HG02759 (cell line): ENCODE measurements around the gene SLC9A9.
A peak's percentile ranks its signal among the peaks of the same experiment; 100 is the strongest.
"Not testable (repeated sequence)": the region's sequence is repeated elsewhere in the genome, so short reads cannot be mapped to it uniquely, and the experiment has no call there.

ENCODE experiments used
- ATAC-seq: cut with Tn5 transposase; IDR thresholded peaks from one replicate; pipeline ENCODE4 v1.9.1; 2021; ENCODE audit warnings: mild to moderate bottlenecking, moderate library complexity; ENCODE audit not compliant: unreplicated experiment

SLC9A9 gene

DNA sequence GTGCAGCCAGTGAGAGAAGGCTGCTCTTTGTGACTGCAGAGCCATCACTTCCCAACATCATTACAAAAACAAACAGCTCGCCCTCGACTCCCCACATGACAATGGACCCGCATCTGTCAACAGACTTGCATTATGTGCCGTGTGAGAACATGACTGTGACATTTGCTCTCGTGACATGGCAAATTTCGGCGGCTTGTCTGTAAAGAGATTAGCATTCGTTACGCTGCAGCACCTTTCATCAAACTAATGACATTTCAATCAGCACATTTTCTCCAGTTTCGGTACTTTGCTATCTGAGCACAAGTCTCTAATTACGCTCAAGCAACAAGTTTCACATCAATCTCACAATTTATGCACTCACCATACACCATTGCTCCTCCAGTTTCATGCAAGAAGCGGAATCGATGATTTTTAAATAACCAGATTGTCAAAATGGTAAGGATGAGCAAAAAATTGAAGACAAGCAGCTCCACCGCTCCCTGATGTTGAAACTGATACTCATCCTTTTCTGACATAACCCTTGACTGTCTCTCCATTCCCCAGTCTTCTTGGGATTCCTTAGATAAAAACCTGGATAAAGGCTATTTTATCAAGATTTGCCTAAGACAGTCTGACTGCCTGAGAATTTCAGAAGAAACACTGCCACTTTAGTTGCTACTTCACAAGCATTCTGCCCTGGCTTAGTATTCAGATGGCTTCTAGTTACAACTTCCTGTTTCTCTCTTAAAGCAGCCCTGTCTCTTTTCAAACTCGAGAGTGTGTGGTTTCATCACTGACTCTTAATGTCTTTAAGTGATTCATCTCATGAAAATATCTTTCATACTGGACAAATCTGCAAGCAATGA, at the start of gene SLC9A9:
TSS of gene SLC9A9 (minus strand) at position 682 of the 845 bp plus-strand sequence. CDS start at position 536, 146 bp downstream.
- peak; percentile 79 for ATAC-seq

DNA sequence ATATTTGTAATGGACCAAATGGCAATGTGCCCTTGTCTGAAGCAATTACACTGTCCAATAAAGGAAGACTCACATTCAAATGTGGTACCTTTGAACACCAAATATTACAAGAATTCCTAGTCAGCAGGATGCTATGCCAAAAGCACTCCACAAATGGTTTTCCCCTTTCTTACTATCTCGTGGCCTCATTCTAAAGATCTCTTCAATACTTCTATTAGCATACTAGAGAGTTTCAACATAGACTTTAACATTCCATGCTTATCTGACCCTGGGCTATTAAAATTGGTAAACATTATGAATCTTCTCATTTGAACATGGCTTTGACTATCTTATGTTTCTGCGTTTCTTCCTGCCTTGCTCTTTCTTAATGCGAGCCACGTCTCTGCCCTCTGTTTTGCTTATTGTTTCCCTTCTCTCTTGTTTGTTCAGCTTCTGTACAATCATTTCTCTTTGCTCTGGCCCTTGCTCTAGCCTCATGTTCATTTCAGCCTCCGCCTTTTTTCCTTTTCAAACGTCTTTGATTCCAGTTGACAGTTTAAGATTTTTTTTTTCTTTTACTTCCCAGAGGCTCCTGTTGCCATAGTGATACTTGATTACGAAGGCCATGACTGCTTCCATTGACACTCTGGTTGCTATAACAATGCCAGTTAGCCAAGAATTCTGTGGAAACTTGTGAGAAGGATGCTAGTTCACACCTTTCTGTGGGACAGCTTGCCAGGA, 49.5 kb upstream of the SLC9A9 start:
- no peak for ATAC-seq

DNA sequence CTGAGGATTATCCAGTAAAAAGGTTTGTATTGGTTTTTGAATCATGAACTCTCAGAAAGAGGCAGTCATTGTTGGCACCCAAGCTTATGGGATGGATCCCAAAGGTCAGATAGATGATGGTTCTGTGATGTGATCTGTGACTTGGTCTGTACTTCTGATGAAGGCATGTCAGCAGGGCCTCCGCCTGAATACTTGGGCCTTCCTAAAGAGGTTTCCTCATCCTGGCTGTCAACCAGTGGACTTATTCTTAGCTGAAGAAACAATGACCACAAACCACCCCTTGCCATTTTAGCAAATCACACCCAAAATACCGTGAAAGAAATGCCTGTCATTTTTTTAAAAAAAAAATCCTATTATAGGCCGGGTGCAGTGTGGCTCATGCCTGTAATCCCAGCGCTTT, 48.2 kb upstream of the SLC9A9 start:
- no peak for ATAC-seq

DNA sequence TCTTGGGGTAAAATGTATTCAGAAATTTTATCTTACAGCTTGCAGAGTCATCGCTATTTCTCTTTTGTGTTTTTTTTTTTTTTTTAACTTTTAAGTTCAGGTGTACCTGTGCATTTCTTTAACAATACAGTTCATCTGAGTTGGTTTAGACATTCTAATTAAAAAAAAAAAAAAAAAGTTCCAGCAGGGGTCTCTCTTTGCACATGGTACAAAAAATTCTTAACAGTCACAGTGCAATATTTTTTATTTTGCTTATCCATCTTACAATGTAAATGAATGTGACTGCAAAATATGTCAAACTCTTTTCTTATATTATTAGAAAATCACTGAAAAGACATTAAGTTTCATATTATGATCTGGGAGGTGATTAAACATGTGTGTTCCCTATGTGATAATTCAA, 47.5 kb upstream of the SLC9A9 start:
- no peak for ATAC-seq

GRCh38 chr3:143888846-143889245, 40.6 kb upstream of the SLC9A9 start:
- no peak for ATAC-seq

DNA sequence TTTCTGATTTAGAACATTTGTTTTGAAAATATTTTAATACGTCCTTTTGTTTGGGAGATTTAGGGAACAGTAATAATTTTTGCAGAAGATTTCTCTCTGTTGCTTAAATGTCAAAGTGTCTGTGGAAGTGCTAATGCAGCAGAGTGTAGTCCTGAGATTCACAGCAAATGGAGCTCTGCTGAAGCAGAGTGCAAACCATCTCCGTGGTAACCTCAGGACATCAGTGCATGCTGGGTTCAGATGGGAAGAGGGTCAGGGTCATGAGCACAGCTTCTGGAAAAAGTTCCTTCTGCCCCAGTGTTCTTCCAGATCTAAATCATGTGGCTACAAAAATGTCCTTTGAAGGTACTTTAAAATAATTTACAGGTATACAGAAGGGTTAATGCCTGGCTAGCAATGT, 39.9 kb upstream of the SLC9A9 start:
- no peak for ATAC-seq

DNA sequence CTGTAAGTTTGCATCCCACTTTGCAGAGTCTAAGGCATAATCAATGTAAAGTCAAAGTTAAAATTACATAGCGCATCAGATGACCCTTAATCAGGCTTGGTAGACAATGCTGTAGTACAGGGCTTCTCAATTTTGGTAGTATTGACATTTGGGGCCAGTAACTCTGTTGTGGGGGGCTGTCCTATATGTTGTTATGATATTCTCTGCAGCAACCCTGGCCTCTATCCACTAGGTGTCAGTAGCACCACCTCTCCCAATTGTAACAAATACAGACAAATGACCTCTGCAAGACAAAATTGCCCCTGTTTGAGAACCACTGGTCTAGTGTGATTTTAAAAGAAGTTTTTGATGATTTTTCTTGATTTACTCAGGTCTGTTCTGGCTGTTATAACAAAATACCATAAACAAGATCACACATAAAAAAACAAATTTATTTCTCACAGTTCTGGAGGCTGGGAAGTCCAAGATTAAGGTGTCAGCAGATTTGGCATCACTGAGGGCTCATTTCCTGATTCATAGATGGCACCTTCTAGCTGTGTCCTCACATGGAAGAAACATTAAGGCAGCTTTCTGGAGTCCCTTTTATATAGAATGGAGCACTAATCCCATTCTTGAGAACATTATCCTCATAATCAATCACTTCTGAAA, 37.6 kb upstream of the SLC9A9 start:
- ATAC-seq: peak; percentile 90

- ATAC-seq: no peak
Observed at GRCh38 chr3:143884861-143885260, 36.6 kb upstream of the SLC9A9 start.

DNA sequence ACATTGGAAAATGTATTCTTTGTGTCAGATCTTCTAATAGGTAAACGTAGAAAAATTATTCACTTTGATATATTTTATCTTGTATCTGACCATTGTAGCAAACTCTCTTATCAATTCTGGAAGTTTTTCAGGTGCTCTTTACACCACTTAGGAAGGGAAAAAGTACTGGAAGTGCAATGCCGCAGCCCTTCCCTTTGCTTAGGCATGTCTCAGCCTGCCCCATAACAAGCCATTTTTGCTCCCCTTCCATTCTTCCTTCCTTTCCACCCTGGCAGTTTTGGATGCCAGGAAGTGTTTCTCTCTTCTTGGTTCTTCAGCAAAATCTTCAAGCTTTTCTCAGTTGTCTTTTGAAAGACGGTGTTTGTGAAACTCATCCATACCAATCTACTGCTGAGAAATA, 34.9 kb upstream of the SLC9A9 start:
- ATAC-seq: no peak

GRCh38 chr3:143881095-143881494, 32.8 kb upstream of the SLC9A9 start:
- ATAC-seq: no peak

GRCh38 chr3:143875546-143875945, 27.3 kb upstream of the SLC9A9 start:
- ATAC-seq: no peak

DNA sequence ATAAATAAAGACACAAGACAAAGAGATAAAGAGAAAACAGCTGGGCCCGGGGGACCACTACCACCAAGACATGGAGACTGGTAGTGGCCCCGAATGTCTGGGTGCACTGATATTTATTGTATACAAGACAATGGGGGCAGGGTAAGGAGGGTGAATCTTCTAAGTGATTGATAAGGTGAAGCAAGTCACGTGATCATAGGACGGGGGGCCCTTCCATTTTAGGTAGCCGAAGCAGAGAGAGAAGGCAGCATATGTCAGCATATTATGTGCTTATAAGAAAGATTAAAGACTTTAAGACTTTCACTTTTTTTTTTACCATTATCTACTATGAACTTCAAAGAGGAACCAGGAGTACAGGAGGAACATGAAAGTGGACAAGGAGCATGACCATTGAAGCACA, 25.3 kb upstream of the SLC9A9 start:
- not testable (repeated sequence) for ATAC-seq

DNA sequence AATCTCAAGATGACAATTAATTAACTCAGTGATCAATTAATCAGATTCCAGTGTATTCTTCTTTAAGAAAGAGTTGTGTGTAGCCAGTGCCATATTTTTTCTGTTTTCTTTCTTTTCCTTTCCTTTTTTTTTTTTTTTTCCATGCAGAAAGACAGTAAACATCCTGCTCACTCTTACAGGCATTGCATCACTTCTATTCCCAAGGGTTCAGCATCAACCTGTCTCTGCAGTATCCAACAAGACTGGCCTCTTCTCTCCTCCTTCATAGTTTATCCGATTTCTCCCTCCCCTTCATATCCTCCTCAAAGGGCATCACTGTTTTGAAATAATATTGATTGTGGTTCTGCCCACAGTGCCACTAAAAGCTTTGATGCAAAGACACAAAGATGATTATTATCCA, 17.0 kb upstream of the SLC9A9 start:
- no peak for ATAC-seq

GRCh38 chr3:143859465-143860203, 11.4 kb upstream of the SLC9A9 start:
- ATAC-seq: no peak

GRCh38 chr3:143856252-143856970, 8.1 kb upstream of the SLC9A9 start:
- no peak for ATAC-seq

DNA sequence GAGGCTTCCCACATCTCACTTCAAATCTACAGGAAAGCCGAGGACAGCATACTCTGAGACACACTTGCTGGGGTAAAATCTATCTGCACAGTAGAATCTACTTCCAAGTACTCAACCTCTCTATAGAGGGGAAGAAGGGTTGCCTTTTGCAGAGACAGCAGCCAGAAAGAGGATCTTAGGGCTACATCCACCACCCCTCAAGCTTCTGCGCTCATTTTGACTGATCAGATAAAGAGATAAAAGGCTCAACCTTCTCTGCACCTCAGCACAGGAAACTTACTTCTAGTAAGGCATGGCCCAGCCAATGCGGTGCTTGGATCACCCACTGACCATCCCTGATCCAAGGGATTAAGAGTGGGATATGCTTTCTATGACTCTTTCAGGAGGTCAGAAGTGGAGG, 6.9 kb upstream of the SLC9A9 start:
- no peak for ATAC-seq

DNA sequence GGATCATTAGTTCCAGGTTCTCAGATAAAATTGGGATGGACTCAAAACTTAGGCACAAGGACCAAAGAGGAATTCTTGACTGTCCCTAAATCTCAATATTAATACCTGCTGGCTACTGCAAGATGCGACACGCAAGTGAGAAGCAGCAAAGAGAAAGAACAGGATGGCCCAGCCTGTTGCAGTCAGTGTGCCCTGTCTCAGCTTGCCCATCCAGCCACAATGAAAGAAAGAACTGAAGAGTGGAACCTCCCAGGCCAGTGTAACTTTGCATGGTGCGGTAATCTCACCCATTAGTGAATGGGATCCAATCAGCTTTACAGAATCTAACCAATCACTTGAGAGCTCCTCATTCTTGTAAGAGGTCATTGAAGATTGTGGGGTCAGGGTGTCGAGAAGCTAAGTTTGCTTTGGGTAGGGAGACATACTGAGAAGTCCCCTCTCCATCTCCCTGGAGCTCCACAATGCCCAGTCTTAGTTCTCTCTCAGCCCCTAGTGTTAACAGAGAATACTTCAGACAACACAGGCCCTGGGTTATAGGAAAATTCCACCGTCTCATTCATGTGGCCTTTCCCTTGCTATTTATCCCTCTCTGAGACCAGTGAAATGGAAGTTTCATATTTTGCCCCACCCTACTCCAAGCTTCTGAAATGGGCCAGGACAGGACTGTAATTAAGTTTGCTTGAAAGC, 3.2 kb upstream of the SLC9A9 start:
- ATAC-seq: no peak

DNA sequence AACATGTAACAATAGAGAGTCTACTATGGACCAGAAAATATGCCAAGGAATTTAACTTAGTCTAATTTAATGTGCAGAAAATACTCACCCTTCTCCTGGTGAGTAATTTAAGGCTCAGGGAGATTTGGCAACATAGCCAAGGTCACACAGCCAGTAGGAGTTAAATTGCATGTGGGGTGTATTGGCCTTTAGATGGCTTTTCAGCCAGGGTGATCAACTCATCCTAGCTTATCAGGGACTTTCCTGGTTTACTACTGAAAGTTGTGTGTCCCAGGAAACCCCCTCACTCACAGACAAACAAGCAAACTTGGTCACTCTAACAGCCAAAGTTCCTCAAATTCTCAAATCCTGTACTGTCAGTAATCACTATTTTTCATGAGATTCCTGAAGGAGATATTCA, 2.6 kb upstream of the SLC9A9 start:
- ATAC-seq: peak; percentile 31

GRCh38 chr3:143849854-143850549, 1.7 kb upstream of the SLC9A9 start:
- peak; percentile 49 for ATAC-seq
